ENCODE measurements around the gene SETBP1. TPM values are rescaled to one million over a fixed set of nuclear protein-coding genes. Genes with fewer than 3 reads are reported as not detected.

The SETBP1 gene
- total RNA-seq, 2 donors from 2014 or later: 77.9 to 79.6 TPM

GRCh38 chr18:45108754-45109153, 428.1 kb downstream of the SETBP1 start:
- H3K36me3 Mint-ChIP-seq: no peaks in the 10 kb centered on the region
- H3K27ac Mint-ChIP-seq: no peak overlapping the region
- no peaks in the 10 kb centered on the region for H3K9me3 Mint-ChIP-seq
- ATAC-seq (no peak), DNase-seq (ENCODE audit: low spot score) (no peak)
- peaks cover 0 to 15% of the 10 kb centered on the region in 2 donors for H3K27me3 Mint-ChIP-seq
- no peak overlapping the region for H3K4me3 Mint-ChIP-seq
- peaks cover 22 to 31% of the 10 kb centered on the region in 2 donors for H3K4me1 Mint-ChIP-seq (ENCODE audit: low read depth in 2 of 2)

- ATAC-seq: no peak
- DNase-seq (ENCODE audit: low spot score): no peak
- peaks cover 17 to 26% of the 10 kb centered on the region in 2 donors for H3K4me1 Mint-ChIP-seq (ENCODE audit: low read depth in 2 of 2)
- no peak overlapping the region for H3K27ac Mint-ChIP-seq
- H3K27me3 Mint-ChIP-seq: peaks cover 0 to 15% of the 10 kb centered on the region in 2 donors
- H3K36me3 Mint-ChIP-seq: no peaks in the 10 kb centered on the region
- no peaks in the 10 kb centered on the region for H3K9me3 Mint-ChIP-seq
- H3K4me3 Mint-ChIP-seq: no peak overlapping the region
Measured at GRCh38 chr18:45109271-45109670, 428.6 kb downstream of the SETBP1 start.

GRCh38 chr18:45109706-45110105, 429.0 kb downstream of the SETBP1 start:
- Mint-ChIP-seq H3K4me3 (no peak overlapping the region), H3K27ac (no peak overlapping the region), H3K36me3 (no peaks in the 10 kb centered on the region), H3K4me1 (ENCODE audit: low read depth in 2 of 2) (peaks cover 15 to 25% of the 10 kb centered on the region in 2 donors), H3K9me3 (no peaks in the 10 kb centered on the region), H3K27me3 (peaks cover 0 to 15% of the 10 kb centered on the region in 2 donors)
- no peak for ATAC-seq
- no peak for DNase-seq (ENCODE audit: low spot score)

- no peaks in the 10 kb centered on the region for H3K9me3 Mint-ChIP-seq
- no peaks in the 10 kb centered on the region for H3K36me3 Mint-ChIP-seq
- H3K27me3 Mint-ChIP-seq: peaks cover 5 to 18% of the 10 kb centered on the region in 2 donors
- H3K4me3 Mint-ChIP-seq: no peak overlapping the region
- peaks cover 12 to 15% of the 10 kb centered on the region in 2 donors for H3K4me1 Mint-ChIP-seq (ENCODE audit: low read depth in 2 of 2)
- DNase-seq (ENCODE audit: low spot score) (no peak), ATAC-seq (no peak)
- H3K27ac Mint-ChIP-seq: no peak overlapping the region
Measured at GRCh38 chr18:45110577-45111501, 430.2 kb downstream of the SETBP1 start.

GRCh38 chr18:45111502-45111848, 430.8 kb downstream of the SETBP1 start:
- peaks cover 12 to 15% of the 10 kb centered on the region in 2 donors for H3K4me1 Mint-ChIP-seq (ENCODE audit: low read depth in 2 of 2)
- ATAC-seq (no peak), DNase-seq (ENCODE audit: low spot score) (no peak)
- H3K4me3 Mint-ChIP-seq: no peak overlapping the region
- no peaks in the 10 kb centered on the region for H3K9me3 Mint-ChIP-seq
- no peaks in the 10 kb centered on the region for H3K36me3 Mint-ChIP-seq
- H3K27me3 Mint-ChIP-seq: peaks cover 11 to 18% of the 10 kb centered on the region in 2 donors
- H3K27ac Mint-ChIP-seq: no peak overlapping the region

- no peaks in the 10 kb centered on the region for H3K9me3 Mint-ChIP-seq
- peaks cover 12 to 15% of the 10 kb centered on the region in 2 donors for H3K4me1 Mint-ChIP-seq (ENCODE audit: low read depth in 2 of 2)
- peaks cover 11 to 18% of the 10 kb centered on the region in 2 donors for H3K27me3 Mint-ChIP-seq
- DNase-seq (ENCODE audit: low spot score): no peak
- no peak overlapping the region for H3K27ac Mint-ChIP-seq
- H3K4me3 Mint-ChIP-seq: no peak overlapping the region
- ATAC-seq: no peak
- H3K36me3 Mint-ChIP-seq: no peaks in the 10 kb centered on the region
Measured at GRCh38 chr18:45112682-45113081, 432.0 kb downstream of the SETBP1 start.

GRCh38 chr18:45116116-45116515, 435.4 kb downstream of the SETBP1 start:
- H3K9me3 Mint-ChIP-seq: no peaks in the 10 kb centered on the region
- H3K27ac Mint-ChIP-seq: no peak overlapping the region
- ATAC-seq (no peak), DNase-seq (ENCODE audit: low spot score) (no peak)
- peaks cover 0 to 3% of the 10 kb centered on the region in 2 donors for H3K4me1 Mint-ChIP-seq (ENCODE audit: low read depth in 2 of 2)
- no peaks in the 10 kb centered on the region for H3K36me3 Mint-ChIP-seq
- no peak overlapping the region for H3K4me3 Mint-ChIP-seq
- peaks cover 11% of the 10 kb centered on the region in 2 donors for H3K27me3 Mint-ChIP-seq

Measured in natural killer cell treated with Interleukin-12 subunit alpha and Interleukin-12 subunit beta and Interleukin-15 and Interleukin-18, amount 100 ng/mL, for 72 hours (primary cell).